Naive B cell (primary cell): ENCODE data around the gene C6orf132. TPM values are rescaled to one million over a fixed set of nuclear protein-coding genes. Genes with fewer than 3 reads are reported as not detected.

Experiments
- ATAC-seq, 2 donors: fragments of 150-1000 bp; cut with Tn5 transposase; 2 replicates each; pipeline ENCODE4 v1.10.0; 2021; ENCODE audit warnings: low read depth in 2 of 2, mild to moderate bottlenecking in 2 of 2, moderate library complexity in 2 of 2
- DNase-seq: peaks from one replicate; pipeline ENCODE4 v3.0.0; 2022
- H3K27ac Mint-ChIP-seq, 6 donors: one replicate each; pipeline ENCODE4 v1.8.0; 2020 to 2022; ENCODE audit warnings: mild to moderate bottlenecking in 6 of 6, mixed read lengths in 6 of 6, moderate library complexity in 5 of 6, inconsistent platforms in 2 of 6
- H3K27me3 Mint-ChIP-seq, 3 donors: one replicate each; pipeline ENCODE4 v1.8.0; 2021 to 2022; ENCODE audit warnings: mixed read lengths in 3 of 3, mild to moderate bottlenecking in 1 of 3
- H3K36me3 Mint-ChIP-seq, 2 donors: one replicate each; pipeline ENCODE4 v1.8.0; 2020 to 2022; ENCODE audit warnings: mixed read lengths in 2 of 2, inconsistent platforms in 1 of 2, mild to moderate bottlenecking in 1 of 2
- H3K4me1 Mint-ChIP-seq, 3 donors: one replicate each; pipeline ENCODE4 v1.8.0; 2020 to 2022; ENCODE audit warnings: mixed read lengths in 3 of 3, inconsistent platforms in 1 of 3, mild to moderate bottlenecking in 1 of 3, moderate library complexity in 1 of 3
- H3K4me3 Mint-ChIP-seq, 8 donors: one replicate each; pipeline ENCODE4 v1.8.0; 2020 to 2022; ENCODE audit warnings: mild to moderate bottlenecking in 8 of 8, mixed read lengths in 8 of 8, moderate library complexity in 8 of 8, inconsistent platforms in 2 of 8
- H3K9me3 Mint-ChIP-seq, 7 donors: one replicate each; pipeline ENCODE4 v1.8.0; 2020 to 2022; ENCODE audit warnings: mixed read lengths in 7 of 7, mild to moderate bottlenecking in 5 of 7, inconsistent platforms in 2 of 7, moderate library complexity in 1 of 7
- polyA plus RNA-seq, 6 donors: library from polyadenylated mRNA; unstranded; fragments of 300-500 nt; fragmentation: Illumina TruSeq; gene quantifications; one replicate each; pipeline ENCODE4 v1.2.3, GENCODE V29; 2021; ENCODE audit warnings: low read depth in 6 of 6

The C6orf132 gene
- polyA plus RNA-seq, 6 donors from 2014 or later, result not detected

GRCh38 chr6:42068173-42068572 is 74.2 kb downstream of the C6orf132 start:
- no peaks in the 10 kb centered on the region for H3K27me3 Mint-ChIP-seq
- no peaks in the 10 kb centered on the region for H3K9me3 Mint-ChIP-seq
- peaks cover 2 to 14% of the 10 kb centered on the region in 2 donors for H3K36me3 Mint-ChIP-seq
- DNase-seq, result no peak
- H3K4me3 Mint-ChIP-seq, result no peak overlapping the region
- ATAC-seq, result no peak
- H3K27ac Mint-ChIP-seq, result no peak overlapping the region
- no peaks in the 10 kb centered on the region for H3K4me1 Mint-ChIP-seq

- H3K36me3 Mint-ChIP-seq, result peaks cover 0 to 13% of the 10 kb centered on the region in 2 donors
- H3K4me3 Mint-ChIP-seq, result no peak overlapping the region
- DNase-seq (no peak), ATAC-seq (no peak)
- no peaks in the 10 kb centered on the region for H3K27me3 Mint-ChIP-seq
- H3K4me1 Mint-ChIP-seq, result no peaks in the 10 kb centered on the region
- H3K27ac Mint-ChIP-seq, result no peak overlapping the region
- H3K9me3 Mint-ChIP-seq, result no peaks in the 10 kb centered on the region
Measured at GRCh38 chr6:42066156-42066675, 76.2 kb downstream of the C6orf132 start.

- no peak for ATAC-seq
- peak overlapping the region in 1 of 6 donors; percentile 34 for H3K27ac Mint-ChIP-seq
- H3K4me3 Mint-ChIP-seq, result no peak overlapping the region
- H3K9me3 Mint-ChIP-seq, result no peaks in the 10 kb centered on the region
- peaks cover 7 to 31% of the 10 kb centered on the region in 2 donors for H3K36me3 Mint-ChIP-seq
- no peaks in the 10 kb centered on the region for H3K27me3 Mint-ChIP-seq
- H3K4me1 Mint-ChIP-seq, result peaks cover 0 to 3% (median 0%) of the 10 kb centered on the region in 3 donors
- no peak for DNase-seq
Measured at GRCh38 chr6:42059743-42060142, 82.7 kb downstream of the C6orf132 start.

- Mint-ChIP-seq H3K9me3 (no peaks in the 10 kb centered on the region), H3K27ac (no peak overlapping the region), H3K27me3 (no peaks in the 10 kb centered on the region), H3K4me1 (peaks cover 13 to 40% (median 23%) of the 10 kb centered on the region in 3 donors), H3K4me3 (peak overlapping the region in 1 of 8 donors; percentile 62), H3K36me3 (peaks cover 7 to 10% of the 10 kb centered on the region in 2 donors)
- ATAC-seq (no peak), DNase-seq (no peak)
Measured at GRCh38 chr6:42053601-42054000, 88.8 kb downstream of the C6orf132 start.

- ATAC-seq (no peak), DNase-seq (no peak)
- no peaks in the 10 kb centered on the region for H3K36me3 Mint-ChIP-seq
- peak overlapping the region; percentile 59 to 99 (median 94) for H3K4me3 Mint-ChIP-seq
- peak overlapping the region in 1 of 6 donors; percentile 92 for H3K27ac Mint-ChIP-seq
- peaks cover 29 to 58% (median 43%) of the 10 kb centered on the region in 3 donors for H3K4me1 Mint-ChIP-seq
- no peaks in the 10 kb centered on the region for H3K27me3 Mint-ChIP-seq
- no peaks in the 10 kb centered on the region for H3K9me3 Mint-ChIP-seq
Measured at GRCh38 chr6:42051268-42051653, 91.2 kb downstream of the C6orf132 start.

Other genes with a start within 250 kb of the C6orf132 start
- gene USP49, start 247.2 kb downstream of the C6orf132 start, polyA plus RNA-seq, result 1 to 10 TPM in 1 of 6 donors, under 1 TPM in 4, not detected in 1; 0.62 to 1.0 (median 0.69) TPM
- 10 to 100 TPM in 4 of 6 donors, 1 to 10 TPM in 2; 9.5 to 12.0 (median 10.5) TPM for gene MED20, start 221.5 kb downstream of the C6orf132 start, polyA plus RNA-seq
- gene BYSL, start 221.1 kb downstream of the C6orf132 start, polyA plus RNA-seq, result 1 to 10 TPM; 3.0 to 8.6 (median 5.5) TPM
- gene CCND3, start 200.8 kb downstream of the C6orf132 start, polyA plus RNA-seq, result 100 to 1,000 TPM; 207 to 529 (median 394) TPM
- 10 to 100 TPM; 10.3 to 25.6 (median 18.6) TPM for gene TAF8, start 92.1 kb downstream of the C6orf132 start, polyA plus RNA-seq
- not detected for gene GUCA1A, start 30.7 kb upstream of the C6orf132 start, polyA plus RNA-seq
- under 1 TPM in 1 of 6 donors, not detected in 5; 0.25 TPM for gene GUCA1B, start 52.3 kb upstream of the C6orf132 start, polyA plus RNA-seq
- gene MRPS10, start 75.2 kb upstream of the C6orf132 start, polyA plus RNA-seq, result 10 to 100 TPM; 39.3 to 53.1 (median 50.2) TPM